IPS-18c (cell line): Measurements from ENCODE around the gene GPR162.
A peak's percentile ranks its signal among the peaks of the same experiment; 100 is the strongest.
"Not testable (repeated sequence)": the region's sequence is repeated elsewhere in the genome, so short reads cannot be mapped to it uniquely, and the experiment has no call there.

Experiments used
- H3K4me3 ChIP-seq: 2 replicates; pipeline ENCODE4 v1.7.0; 2013; ENCODE audit warnings: low read depth, mild to moderate bottlenecking, low read length, moderate library complexity; ENCODE audit not compliant: insufficient read depth
- H3K9me3 ChIP-seq: one replicate; pipeline ENCODE4 v1.6.1; 2013; ENCODE audit warnings: mild to moderate bottlenecking, low read length, moderate library complexity; ENCODE audit not compliant: control insufficient read depth, insufficient read depth

Gene GPR162

GRCh38 chr12:6873094-6874014 lies 51.7 kb downstream of the GPR162 start, which contains the start of gene SPSB2:
TSS of gene SPSB2 (minus strand) at chr12:6873303. CDS start at chr12:6872901, 402 bp downstream.
- Histone ChIP-seq H3K9me3 (peaks cover 1% of the 10 kb centered on the region), H3K4me3 (peak within 1 kb of the TSS; percentile 94)

DNA sequence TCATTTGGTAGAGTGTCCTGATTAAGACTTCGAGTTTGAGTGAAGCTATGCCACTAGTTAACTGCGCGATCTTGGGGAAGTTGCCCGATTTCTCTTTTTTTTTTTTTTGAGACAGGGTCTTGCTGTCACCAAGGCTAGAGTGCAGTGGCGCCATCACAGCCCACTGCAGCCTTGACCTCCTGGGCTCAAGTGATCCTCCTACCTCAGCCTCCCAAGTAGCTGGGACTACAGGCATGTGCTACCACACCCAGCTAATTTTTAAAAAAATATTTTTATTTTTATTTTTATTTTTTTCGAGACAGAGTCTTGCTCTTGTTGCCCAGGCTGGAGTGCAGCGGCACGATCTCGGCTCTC lies 52.4 kb downstream of the GPR162 start:
- H3K4me3 ChIP-seq, result peak overlapping the region; percentile 46
- not testable (repeated sequence) for H3K9me3 ChIP-seq
